IgD-negative memory B cell (primary cell): ENCODE measurements around the gene CDK14. TPM values are rescaled to one million over a fixed set of nuclear protein-coding genes. Genes with fewer than 3 reads are reported as not detected.

ENCODE experiments used
- H3K27ac Mint-ChIP-seq, 3 donors: one replicate each; pipeline ENCODE4 v1.8.0; 2020 to 2022; ENCODE audit warnings: mild to moderate bottlenecking in 3 of 3, mixed read lengths in 3 of 3, moderate library complexity in 1 of 3
- H3K27me3 Mint-ChIP-seq: one replicate; pipeline ENCODE4 v1.8.0; 2021; ENCODE audit warnings: mixed read lengths
- H3K36me3 Mint-ChIP-seq: one replicate; pipeline ENCODE4 v1.8.0; 2020; ENCODE audit warnings: mild to moderate bottlenecking, mixed read lengths
- H3K4me1 Mint-ChIP-seq, 3 donors: one replicate each; pipeline ENCODE4 v1.8.0; 2020 to 2022; ENCODE audit warnings: mixed read lengths in 3 of 3, mild to moderate bottlenecking in 1 of 3
- H3K4me3 Mint-ChIP-seq, 4 donors: one replicate each; pipeline ENCODE4 v1.8.0; 2020 to 2022; ENCODE audit warnings: mild to moderate bottlenecking in 4 of 4, mixed read lengths in 4 of 4, moderate library complexity in 3 of 4
- H3K9me3 Mint-ChIP-seq, 3 donors: one replicate each; pipeline ENCODE4 v1.8.0; 2020 to 2021; ENCODE audit warnings: mixed read lengths in 3 of 3, mild to moderate bottlenecking in 1 of 3
- polyA plus RNA-seq: library from polyadenylated mRNA; unstranded; fragments of 300-500 nt; fragmentation: Illumina TruSeq; gene quantifications from one replicate; pipeline ENCODE4 v1.2.3, GENCODE V29; 2021

Gene CDK14
- polyA plus RNA-seq, 1 donor from 2014 or later, result 53.0 TPM

DNA sequence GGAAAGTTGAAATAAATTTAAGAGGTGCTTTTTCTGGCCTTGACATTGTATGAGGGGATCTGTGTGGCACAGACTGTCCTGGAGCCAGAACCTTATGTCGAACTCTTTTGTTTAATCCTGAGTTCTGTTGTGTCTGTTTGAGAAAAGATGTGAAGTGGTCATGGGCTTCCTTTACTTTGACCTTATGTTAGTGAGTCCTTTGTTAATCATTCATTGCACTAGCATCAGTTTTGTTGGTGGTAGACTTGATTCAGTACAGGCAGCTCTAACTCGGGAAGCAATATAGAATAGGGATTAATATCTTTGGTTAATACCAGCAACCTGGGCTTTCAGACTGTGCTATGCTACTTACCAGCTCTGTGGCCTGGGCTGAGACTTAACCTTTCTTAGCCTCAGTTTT lies 544.2 kb downstream of the CDK14 start:
- Mint-ChIP-seq H3K36me3 (peaks cover 9% of the 10 kb centered on the region), H3K4me3 (no peak overlapping the region), H3K27ac (peak overlapping the region in 2 of 3 donors; percentile 61 to 68), H3K4me1 (peaks cover 29 to 44% (median 39%) of the 10 kb centered on the region in 3 donors), H3K27me3 (no peaks in the 10 kb centered on the region), H3K9me3 (peaks cover 0 to 5% (median 5%) of the 10 kb centered on the region in 3 donors)

DNA sequence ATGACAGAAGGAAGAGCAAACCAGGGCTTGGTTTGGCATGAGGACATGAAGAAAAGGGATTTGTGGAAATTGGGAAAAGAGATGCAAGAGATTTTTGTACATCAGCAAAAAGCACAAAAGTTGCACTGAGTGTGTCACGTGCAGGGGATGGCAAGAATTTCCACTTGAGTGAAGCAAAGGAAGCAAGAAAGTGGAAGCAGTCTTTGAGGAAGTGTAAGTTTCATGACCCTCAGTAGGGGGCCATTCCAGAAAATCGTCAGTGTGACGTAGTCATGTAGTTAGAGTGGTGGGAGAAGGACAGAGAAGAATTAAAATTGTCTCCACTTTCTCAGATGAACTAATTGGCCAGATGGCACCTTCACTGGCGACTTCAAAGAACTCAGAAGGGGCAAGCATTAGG lies 544.9 kb downstream of the CDK14 start:
- Mint-ChIP-seq H3K4me1 (peaks cover 26 to 40% (median 36%) of the 10 kb centered on the region in 3 donors), H3K27me3 (no peaks in the 10 kb centered on the region), H3K9me3 (peaks cover 0 to 5% (median 5%) of the 10 kb centered on the region in 3 donors), H3K27ac (peak overlapping the region; percentile 61 to 90 (median 72)), H3K36me3 (peaks cover 9% of the 10 kb centered on the region), H3K4me3 (peak overlapping the region in 1 of 4 donors; percentile 18)

DNA sequence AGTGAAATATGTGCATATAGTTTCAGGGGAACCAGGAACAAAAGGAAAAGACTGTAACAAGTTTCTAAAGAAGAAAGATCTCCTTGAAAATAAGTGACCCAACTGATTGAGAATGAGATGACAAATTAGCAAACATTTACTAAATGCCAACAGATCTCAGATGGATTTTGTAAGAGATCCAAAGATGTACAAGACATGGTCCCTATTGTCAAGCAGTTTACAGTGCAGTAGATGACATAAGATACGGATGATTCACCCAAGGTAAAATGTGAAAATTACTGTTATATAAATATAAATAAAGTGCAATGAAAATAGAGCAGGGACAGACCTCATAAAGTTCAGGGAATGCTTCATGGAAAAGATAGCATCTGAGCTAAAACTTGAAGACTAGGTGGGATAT lies 546.6 kb downstream of the CDK14 start:
- Mint-ChIP-seq H3K27ac (no peak overlapping the region), H3K36me3 (peaks cover 9% of the 10 kb centered on the region), H3K4me3 (no peak overlapping the region), H3K27me3 (no peaks in the 10 kb centered on the region), H3K4me1 (peaks cover 25 to 27% (median 26%) of the 10 kb centered on the region in 3 donors), H3K9me3 (peaks cover 0 to 5% (median 5%) of the 10 kb centered on the region in 3 donors)

DNA sequence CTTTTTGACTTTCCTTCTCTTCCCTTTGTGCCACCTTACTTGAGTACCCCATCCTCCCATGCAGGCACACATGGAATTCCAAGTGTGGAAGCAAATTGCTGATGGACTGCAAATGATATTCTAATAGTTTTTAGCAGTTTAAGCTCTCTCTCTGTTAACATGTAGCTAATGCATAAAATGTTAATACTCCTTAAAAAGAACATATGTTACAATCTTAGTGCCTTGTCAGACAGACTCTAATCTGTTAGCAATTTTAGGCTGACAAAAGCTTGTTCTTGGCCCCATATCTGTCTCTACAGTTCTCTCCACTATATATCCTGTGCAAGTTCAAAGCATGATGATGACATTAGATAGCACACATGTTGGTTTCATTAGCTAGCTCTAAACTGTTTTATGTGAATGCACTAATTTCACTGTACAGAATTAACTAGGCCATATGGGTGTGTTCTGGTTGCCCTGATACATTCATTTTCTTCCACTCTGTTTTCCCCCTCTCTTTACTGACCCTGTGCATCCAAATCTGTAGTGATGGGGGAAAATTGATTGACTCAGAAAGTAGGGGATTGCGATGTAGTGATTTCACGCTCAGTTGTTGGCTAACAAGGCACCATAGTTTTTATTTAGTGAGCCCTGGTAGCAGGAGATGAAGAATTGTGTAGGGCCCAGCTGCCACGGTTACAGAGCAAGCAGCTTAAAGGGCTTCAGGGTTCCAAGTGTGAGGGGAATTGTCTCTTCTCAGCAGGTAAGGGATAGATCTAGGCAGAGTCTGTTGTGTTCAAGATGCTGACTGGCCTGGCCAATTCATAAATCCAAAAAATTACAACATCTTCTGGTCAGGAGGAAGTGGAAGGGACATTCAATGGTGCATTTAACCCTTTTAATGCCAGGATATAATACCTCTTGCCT lies 553.5 kb downstream of the CDK14 start:
- Mint-ChIP-seq H3K4me1 (peaks cover 0 to 4% (median 0%) of the 10 kb centered on the region in 3 donors), H3K4me3 (no peak overlapping the region), H3K9me3 (peaks cover 0 to 1% (median 0%) of the 10 kb centered on the region in 3 donors), H3K36me3 (peaks cover 7% of the 10 kb centered on the region), H3K27ac (peak overlapping the region in 2 of 3 donors; percentile 7 to 59), H3K27me3 (no peaks in the 10 kb centered on the region)

DNA sequence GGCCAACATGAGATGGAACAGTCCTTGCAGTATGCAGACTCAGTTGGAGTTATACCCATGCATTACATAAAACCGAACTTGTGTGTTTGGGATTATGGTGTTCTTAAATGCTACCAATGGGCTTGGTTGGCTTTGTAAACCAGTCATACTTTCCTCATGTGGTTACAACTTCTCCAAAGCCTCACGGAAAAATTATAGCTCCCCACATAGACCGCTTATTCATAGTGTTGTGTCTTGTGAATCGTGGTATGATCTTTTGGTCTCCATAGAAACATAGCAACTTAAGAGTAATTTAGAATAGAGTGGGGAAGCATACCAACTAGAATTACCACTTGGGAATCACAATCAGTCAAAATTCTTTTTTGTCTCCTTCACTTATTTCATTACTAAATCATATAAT lies 555.8 kb downstream of the CDK14 start:
- H3K36me3 Mint-ChIP-seq, result peaks cover 6% of the 10 kb centered on the region
- H3K4me3 Mint-ChIP-seq, result peak overlapping the region in 1 of 4 donors; percentile 5
- peaks cover 0 to 3% (median 0%) of the 10 kb centered on the region in 3 donors for H3K4me1 Mint-ChIP-seq
- H3K9me3 Mint-ChIP-seq, result no peaks in the 10 kb centered on the region
- H3K27me3 Mint-ChIP-seq, result no peaks in the 10 kb centered on the region
- H3K27ac Mint-ChIP-seq, result no peak overlapping the region

DNA sequence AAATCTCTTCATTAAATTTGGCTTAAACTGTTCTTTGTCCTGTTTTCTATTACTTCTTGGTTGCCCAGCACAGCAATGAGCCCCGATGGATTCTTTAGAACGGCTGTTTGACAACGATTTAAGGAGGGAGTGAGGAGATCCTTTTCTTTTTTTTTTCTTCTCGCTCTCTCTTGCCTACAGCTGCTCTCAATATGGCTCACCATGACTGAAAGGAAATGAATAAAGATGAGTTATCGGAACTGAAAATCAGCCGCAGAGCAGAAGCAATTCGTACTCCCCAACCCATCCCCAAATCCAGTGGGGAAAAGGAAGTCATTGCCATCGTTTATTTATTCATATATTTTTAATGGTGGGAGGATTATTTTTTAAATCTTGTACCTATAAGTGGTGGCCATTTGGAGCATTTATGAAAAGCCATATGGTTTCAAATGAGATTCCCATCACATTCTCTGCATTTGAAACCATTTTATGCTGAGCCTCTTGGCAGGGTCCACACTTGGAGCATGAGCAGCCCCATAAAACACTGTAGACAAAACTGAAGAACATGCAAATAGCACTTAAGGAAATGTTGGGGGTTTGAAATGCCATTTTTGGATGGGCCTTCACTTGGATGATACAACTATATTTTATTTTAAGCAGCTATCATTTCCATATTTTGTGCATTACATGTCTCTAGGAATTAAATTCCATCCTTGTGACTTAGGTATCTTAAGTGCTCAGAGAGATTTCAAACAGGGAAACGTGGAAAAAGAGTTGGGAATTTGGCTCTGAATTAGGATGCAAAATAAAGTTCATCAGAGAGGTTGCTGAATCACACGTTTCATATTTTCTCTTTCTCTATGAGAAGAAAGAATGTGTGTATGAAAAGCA lies 560.4 kb downstream of the CDK14 start:
- H3K4me1 Mint-ChIP-seq, result peaks cover 0 to 7% (median 5%) of the 10 kb centered on the region in 3 donors
- no peaks in the 10 kb centered on the region for H3K9me3 Mint-ChIP-seq
- no peak overlapping the region for H3K4me3 Mint-ChIP-seq
- no peak overlapping the region for H3K27ac Mint-ChIP-seq
- no peaks in the 10 kb centered on the region for H3K27me3 Mint-ChIP-seq
- H3K36me3 Mint-ChIP-seq, result peaks cover 8% of the 10 kb centered on the region

DNA sequence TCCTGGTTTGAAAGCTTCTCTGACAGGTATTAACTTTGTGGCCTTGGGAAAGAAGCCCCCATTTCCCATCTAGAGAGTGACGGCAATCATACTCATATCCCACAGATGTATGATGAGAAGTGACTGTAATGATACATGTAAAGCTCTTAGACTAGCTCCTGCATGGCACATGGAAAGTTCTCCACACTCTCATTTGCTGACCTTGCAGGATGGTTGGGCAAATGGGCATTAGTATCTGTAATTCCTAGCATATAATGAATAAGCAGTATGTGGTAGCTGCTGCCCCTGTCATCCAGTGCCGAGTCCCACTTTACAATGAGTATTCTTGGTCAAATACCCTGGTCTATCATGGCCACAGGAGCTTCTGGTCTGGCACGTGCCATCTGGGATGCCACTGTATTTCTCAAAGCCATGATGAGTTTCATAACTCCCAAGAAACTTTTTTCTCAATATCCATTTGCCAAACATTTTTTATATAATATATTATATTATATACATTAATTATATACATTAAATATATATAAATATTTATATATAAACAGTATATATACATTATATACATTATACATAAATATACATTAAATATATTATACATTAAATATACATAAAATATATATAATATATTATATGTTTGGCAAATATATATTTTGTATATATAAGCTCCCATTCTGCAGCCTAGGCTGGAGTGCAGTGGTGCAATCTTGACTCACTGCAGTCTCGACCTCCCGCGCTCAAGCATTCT lies 561.6 kb downstream of the CDK14 start:
- no peak overlapping the region for H3K4me3 Mint-ChIP-seq
- no peak overlapping the region for H3K27ac Mint-ChIP-seq
- no peaks in the 10 kb centered on the region for H3K27me3 Mint-ChIP-seq

DNA sequence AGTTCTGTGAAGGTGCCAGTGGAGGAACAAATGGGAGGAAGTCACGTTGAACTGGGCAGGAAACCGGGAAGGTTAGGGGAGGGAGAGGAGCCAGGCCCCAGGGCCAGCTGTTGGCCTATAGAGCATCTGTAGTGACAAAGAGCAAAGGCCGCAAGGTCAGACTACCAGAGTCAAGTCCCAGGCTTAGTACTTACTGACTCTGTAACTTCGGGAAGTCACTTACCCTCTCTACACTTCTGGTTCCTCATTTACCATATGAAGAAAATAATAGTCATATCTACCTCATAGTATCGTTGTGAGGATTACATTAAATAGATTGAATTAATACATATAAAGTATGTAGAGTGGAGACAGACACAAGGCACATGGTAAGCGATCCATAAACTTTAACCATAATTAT lies 566.3 kb downstream of the CDK14 start:
- peaks cover 4% of the 10 kb centered on the region for H3K36me3 Mint-ChIP-seq
- H3K27me3 Mint-ChIP-seq, result no peaks in the 10 kb centered on the region
- H3K9me3 Mint-ChIP-seq, result no peaks in the 10 kb centered on the region
- peak overlapping the region in 1 of 3 donors; percentile 55 for H3K27ac Mint-ChIP-seq
- H3K4me1 Mint-ChIP-seq, result peaks cover 22 to 34% (median 24%) of the 10 kb centered on the region in 3 donors
- H3K4me3 Mint-ChIP-seq, result peak overlapping the region in 1 of 4 donors; percentile 49

More for the DNA sequence above, 561.6 kb downstream of the CDK14 start:
- Mint-ChIP-seq H3K9me3 (no peaks in the 10 kb centered on the region), H3K36me3 (peaks cover 8% of the 10 kb centered on the region), H3K4me1 (peaks cover under 1 to 9% (median 5%) of the 10 kb centered on the region in 3 donors)

DNA sequence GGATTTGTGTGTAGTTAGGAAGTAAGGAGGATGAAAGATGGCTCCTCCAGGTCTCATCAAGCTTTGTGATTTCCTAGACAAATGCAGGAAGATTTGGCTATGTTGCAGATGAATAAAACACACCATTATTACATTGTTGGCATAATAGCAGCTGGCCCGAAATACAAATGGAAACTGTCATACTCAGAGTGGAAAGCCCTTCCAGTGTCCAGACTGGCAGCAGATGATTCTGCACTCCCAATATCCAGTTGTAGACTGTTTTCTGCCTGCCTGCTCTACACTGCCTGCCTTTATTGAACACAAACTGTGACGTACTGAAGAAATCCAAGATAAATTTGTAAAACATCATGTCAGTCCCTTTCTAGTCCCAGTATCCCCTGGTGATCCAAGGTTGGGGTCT lies 568.4 kb downstream of the CDK14 start:
- H3K9me3 Mint-ChIP-seq, result no peaks in the 10 kb centered on the region
- H3K4me3 Mint-ChIP-seq, result peak overlapping the region in 1 of 4 donors; percentile 34
- peak overlapping the region; percentile 5 to 90 (median 40) for H3K27ac Mint-ChIP-seq
- no peaks in the 10 kb centered on the region for H3K27me3 Mint-ChIP-seq
- H3K4me1 Mint-ChIP-seq, result peaks cover 22 to 31% (median 24%) of the 10 kb centered on the region in 3 donors
- no peaks in the 10 kb centered on the region for H3K36me3 Mint-ChIP-seq

DNA sequence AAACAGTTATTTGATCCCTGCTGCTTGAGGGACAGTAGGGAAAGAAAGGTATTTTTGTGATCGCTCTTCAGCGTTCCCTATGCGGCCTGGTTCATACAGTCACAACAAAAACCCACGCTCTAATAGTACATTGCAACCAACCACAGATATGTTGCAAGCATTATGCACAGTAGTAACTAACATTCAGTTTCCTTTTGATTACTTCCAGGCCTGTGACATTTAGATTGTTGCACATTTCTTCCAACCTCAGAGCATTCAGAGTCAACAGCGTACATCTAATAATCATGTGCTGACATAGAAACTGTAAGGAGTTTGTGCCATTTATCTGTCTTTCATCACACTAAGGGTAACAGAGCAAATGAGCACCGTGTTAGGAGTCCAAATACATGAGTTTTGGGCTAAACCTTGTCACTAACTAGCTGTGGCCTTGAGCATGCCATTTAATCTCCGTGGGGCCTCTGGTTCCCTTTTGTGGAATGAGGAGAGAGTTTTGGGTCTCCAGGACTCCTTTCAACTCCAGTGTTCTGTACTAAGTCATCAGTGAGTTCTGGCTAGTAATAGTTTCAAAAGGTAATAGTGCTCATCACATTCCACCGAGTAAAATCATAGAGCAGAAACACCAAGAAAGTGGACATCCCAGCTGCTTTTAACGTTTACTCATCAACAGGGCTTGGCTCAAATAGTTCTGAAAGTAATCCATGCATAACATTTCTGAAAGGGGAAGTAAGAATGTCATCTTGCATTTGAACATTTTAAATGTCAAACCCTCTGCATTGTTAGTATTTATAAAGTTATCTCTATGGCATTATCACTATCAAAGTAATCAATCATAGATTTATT lies 569.1 kb downstream of the CDK14 start:
- H3K27me3 Mint-ChIP-seq, result no peaks in the 10 kb centered on the region
- H3K36me3 Mint-ChIP-seq, result no peaks in the 10 kb centered on the region
- no peaks in the 10 kb centered on the region for H3K9me3 Mint-ChIP-seq
- peaks cover 22 to 31% (median 24%) of the 10 kb centered on the region in 3 donors for H3K4me1 Mint-ChIP-seq
- peak overlapping the region in 2 of 4 donors; percentile 19 to 71 for H3K4me3 Mint-ChIP-seq
- peak overlapping the region; percentile 6 to 90 (median 40) for H3K27ac Mint-ChIP-seq

DNA sequence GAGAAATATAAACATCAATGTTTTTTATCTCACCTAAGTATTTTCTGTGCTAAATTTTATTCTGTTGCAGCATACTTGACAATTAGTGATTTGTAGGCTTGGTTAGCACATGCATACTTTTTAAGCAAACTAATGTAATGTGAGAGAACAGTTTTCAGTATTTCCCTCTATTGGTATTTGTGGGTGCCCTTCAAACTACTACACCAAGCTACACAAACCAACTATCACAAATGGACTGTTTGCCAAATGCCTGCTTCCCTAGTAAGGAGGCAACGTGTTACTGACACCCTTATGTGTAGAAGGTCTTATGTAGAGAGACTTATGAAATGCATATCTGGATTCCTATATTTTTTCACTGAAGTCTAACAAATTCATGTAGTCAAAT lies 569.7 kb downstream of the CDK14 start:
- Mint-ChIP-seq H3K4me3 (peak overlapping the region in 1 of 4 donors; percentile 71), H3K9me3 (no peaks in the 10 kb centered on the region), H3K27me3 (no peaks in the 10 kb centered on the region), H3K27ac (peak overlapping the region; percentile 6 to 90 (median 40)), H3K36me3 (no peaks in the 10 kb centered on the region), H3K4me1 (peaks cover 22 to 31% (median 24%) of the 10 kb centered on the region in 3 donors)

DNA sequence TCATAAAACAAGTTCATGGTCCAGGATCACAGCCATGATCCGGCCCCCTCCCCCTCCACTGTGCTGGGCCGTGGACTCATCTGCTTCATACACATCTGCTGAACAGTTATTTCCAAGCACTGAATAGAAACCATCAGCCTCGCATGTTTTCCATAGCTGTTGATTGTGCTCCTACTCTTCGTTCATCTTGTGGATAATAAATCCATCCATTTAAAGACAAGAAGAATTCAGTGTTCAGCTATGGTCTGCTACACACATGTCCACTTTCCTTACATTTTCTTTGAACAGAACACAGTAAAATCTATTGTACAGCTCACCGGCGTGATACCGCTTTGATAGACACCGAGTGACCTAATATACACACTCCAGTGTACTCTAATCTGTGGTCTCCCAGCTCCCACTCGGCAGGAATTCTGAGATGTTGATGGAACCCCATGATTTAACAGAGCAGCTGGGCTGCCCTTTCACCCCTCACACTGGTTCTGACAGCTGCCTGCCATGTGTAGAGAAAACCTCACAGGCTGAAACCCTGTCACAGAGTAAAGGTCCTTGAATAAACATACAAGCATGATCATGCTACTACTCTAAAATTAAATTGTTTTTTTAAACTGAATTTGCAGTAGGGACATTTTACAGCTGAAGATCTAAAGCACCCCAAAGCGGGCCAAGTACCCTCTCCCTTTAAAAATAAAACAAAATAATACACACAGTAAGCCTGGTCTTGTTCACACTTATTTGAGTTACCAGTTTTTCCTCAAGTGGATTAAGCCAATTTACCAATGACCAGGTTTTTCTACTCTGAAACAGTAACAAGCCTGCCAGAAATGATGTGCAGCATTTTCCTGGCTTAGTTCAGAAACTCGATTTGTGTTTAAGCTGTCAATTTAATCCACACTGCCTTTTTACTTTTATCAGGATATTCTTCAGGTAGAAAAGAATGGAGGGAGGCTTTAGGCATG lies 573.0 kb downstream of the CDK14 start:
- Mint-ChIP-seq H3K27ac (no peak overlapping the region), H3K4me3 (no peak overlapping the region), H3K4me1 (peaks cover 16 to 21% (median 18%) of the 10 kb centered on the region in 3 donors), H3K27me3 (no peaks in the 10 kb centered on the region), H3K9me3 (peaks cover 0 to 1% (median 0%) of the 10 kb centered on the region in 3 donors), H3K36me3 (peaks cover 2% of the 10 kb centered on the region)

DNA sequence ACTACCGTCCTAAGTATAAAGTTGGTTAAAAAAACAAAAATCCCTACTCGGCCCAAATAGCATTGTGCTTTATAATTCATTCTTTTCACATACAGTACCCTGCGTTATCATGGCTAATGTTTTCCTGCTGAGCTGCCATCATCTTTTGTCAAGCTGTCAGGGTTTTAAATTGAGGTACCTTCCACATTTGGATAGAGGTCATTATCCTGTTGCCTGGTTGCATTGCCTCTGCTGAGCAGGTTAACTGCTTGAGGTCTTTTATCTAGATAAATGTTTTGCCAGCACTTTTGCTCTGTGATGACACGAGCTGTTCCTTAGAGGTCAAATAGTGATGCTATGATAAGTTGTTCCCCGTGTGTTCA lies 573.7 kb downstream of the CDK14 start:
- Mint-ChIP-seq H3K4me1 (peaks cover 10 to 15% (median 12%) of the 10 kb centered on the region in 3 donors), H3K27ac (no peak overlapping the region), H3K36me3 (peaks cover 2% of the 10 kb centered on the region), H3K4me3 (no peak overlapping the region), H3K9me3 (peaks cover 0 to 1% (median 0%) of the 10 kb centered on the region in 3 donors), H3K27me3 (no peaks in the 10 kb centered on the region)
